ENCODE measurements around the gene ACACA. TPM values are rescaled to one million over a fixed set of nuclear protein-coding genes. Genes with fewer than 3 reads are reported as not detected.

Gene ACACA
- total and polyA plus RNA-seq, 2 experiments from 2014 or later = 59.6 to 164 TPM

- Histone ChIP-seq H3K27me3 (ENCODE audit: insufficient read depth) (no peaks in the 10 kb centered on the region), H3K36me3 (ENCODE audit: insufficient read depth) (peaks cover 3% of the 10 kb centered on the region), H3K4me3 (no peak overlapping the region), H4K20me1 (replicated peaks; ENCODE audit: insufficient read depth) (no peaks in the 10 kb centered on the region), H3K4me2 (peak overlapping the region; percentile 1; the same call in 1 of the 2 replicates), H3F3A (replicated peaks; ENCODE audit: low read depth) (peaks cover 8% of the 10 kb centered on the region; the same call in 1 of the 2 replicates), H3K79me2 (replicated peaks; ENCODE audit: insufficient read depth) (no peaks in the 10 kb centered on the region), H3K9me2 (ENCODE audit: insufficient read depth) (no peaks in the 10 kb centered on the region), H3K27ac (ENCODE audit: low read depth) (no peak overlapping the region), H2AFZ (no peak overlapping the region), H3K4me1 (ENCODE audit: insufficient read depth) (peaks cover 61% of the 10 kb centered on the region)
- Mint-ChIP-seq H3K27me3 (ENCODE audit: insufficient read depth, low read depth, poor library complexity) (peaks cover 11% of the 10 kb centered on the region), H3K27ac (no peak overlapping the region), H3K36me3 (ENCODE audit: low read depth) (no peaks in the 10 kb centered on the region; the same call in 2 of the 3 replicates), H3K4me1 (peaks cover 58% of the 10 kb centered on the region), H3K4me3 (no peak overlapping the region), H3K9me3 (no peaks in the 10 kb centered on the region; the same call in 2 of the 3 replicates)
- ATAC-seq (peak; percentile 60), DNase-seq (ENCODE audit: low spot score) (peak; percentile 26)
- TF ChIP-seq STAT1 (IDR thresholded peaks at IDR 0.05; ENCODE audit: unreplicated experiment) (no peak), NANOG (IDR thresholded peaks at IDR 0.05; ENCODE audit: borderline replicate concordance) (no peak), EZH2phosphoT487 (IDR thresholded peaks at IDR 0.05; ENCODE audit: unreplicated experiment) (no peak), CREB1 (CRISPR knock-in tag; IDR thresholded peaks at IDR 0.05; ENCODE audit: low read depth) (no peak), EZH2 (IDR thresholded peaks at IDR 0.05; ENCODE audit: low read depth, unreplicated experiment) (no peak), ETS1 (IDR thresholded peaks at IDR 0.05) (no peak)
- TF ChIP-seq, protein P1, sequence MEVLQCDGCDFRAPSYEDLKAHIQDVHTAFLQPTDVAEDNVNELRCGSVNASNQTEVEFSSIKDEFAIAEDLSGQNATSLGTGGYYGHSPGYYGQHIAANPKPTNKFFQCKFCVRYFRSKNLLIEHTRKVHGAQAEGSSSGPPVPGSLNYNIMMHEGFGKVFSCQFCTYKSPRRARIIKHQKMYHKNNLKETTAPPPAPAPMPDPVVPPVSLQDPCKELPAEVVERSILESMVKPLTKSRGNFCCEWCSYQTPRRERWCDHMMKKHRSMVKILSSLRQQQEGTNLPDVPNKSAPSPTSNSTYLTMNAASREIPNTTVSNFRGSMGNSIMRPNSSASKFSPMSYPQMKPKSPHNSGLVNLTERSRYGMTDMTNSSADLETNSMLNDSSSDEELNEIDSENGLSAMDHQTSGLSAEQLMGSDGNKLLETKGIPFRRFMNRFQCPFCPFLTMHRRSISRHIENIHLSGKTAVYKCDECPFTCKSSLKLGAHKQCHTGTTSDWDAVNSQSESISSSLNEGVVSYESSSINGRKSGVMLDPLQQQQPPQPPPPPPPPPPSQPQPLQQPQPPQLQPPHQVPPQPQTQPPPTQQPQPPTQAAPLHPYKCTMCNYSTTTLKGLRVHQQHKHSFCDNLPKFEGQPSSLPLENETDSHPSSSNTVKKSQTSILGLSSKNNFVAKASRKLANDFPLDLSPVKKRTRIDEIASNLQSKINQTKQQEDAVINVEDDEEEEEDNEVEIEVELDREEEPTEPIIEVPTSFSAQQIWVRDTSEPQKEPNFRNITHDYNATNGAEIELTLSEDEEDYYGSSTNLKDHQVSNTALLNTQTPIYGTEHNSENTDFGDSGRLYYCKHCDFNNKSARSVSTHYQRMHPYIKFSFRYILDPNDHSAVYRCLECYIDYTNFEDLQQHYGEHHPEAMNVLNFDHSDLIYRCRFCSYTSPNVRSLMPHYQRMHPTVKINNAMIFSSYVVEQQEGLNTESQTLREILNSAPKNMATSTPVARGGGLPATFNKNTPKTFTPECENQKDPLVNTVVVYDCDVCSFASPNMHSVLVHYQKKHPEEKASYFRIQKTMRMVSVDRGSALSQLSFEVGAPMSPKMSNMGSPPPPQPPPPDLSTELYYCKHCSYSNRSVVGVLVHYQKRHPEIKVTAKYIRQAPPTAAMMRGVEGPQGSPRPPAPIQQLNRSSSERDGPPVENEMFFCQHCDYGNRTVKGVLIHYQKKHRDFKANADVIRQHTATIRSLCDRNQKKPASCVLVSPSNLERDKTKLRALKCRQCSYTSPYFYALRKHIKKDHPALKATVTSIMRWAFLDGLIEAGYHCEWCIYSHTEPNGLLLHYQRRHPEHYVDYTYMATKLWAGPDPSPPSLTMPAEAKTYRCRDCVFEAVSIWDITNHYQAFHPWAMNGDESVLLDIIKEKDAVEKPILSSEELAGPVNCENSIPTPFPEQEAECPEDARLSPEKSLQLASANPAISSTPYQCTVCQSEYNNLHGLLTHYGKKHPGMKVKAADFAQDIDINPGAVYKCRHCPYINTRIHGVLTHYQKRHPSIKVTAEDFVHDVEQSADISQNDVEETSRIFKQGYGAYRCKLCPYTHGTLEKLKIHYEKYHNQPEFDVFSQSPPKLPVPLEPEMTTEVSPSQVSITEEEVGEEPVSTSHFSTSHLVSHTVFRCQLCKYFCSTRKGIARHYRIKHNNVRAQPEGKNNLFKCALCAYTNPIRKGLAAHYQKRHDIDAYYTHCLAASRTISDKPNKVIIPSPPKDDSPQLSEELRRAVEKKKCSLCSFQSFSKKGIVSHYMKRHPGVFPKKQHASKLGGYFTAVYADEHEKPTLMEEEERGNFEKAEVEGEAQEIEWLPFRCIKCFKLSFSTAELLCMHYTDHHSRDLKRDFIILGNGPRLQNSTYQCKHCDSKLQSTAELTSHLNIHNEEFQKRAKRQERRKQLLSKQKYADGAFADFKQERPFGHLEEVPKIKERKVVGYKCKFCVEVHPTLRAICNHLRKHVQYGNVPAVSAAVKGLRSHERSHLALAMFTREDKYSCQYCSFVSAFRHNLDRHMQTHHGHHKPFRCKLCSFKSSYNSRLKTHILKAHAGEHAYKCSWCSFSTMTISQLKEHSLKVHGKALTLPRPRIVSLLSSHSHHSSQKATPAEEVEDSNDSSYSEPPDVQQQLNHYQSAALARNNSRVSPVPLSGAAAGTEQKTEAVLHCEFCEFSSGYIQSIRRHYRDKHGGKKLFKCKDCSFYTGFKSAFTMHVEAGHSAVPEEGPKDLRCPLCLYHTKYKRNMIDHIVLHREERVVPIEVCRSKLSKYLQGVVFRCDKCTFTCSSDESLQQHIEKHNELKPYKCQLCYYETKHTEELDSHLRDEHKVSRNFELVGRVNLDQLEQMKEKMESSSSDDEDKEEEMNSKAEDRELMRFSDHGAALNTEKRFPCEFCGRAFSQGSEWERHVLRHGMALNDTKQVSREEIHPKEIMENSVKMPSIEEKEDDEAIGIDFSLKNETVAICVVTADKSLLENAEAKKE (CRISPR knock-in tag; IDR thresholded peaks at IDR 0.05) = no peak
Measured at GRCh38 chr17:37135576-37135975, 271.1 kb downstream of the ACACA start.

Measured in GM23338 (cell line).